Activated CD4-positive, alpha-beta T cell treated with anti-CD3 and anti-CD28 coated beads, Interleukin-2, Interleukin-6, amounts not matched to agents 100 ng/mL and 50 ng/mL, durations not matched to agents 16 hours and 8 hours (primary cell): ENCODE results near the gene RTN4R.
"Not testable (repeated sequence)": the region's sequence is repeated elsewhere in the genome, so short reads cannot be mapped to it uniquely, and the experiment has no call there.

ENCODE experiments used
- DNase-seq: peaks from one replicate; pipeline ENCODE4 v3.0.0-alpha.2; 2020

The RTN4R gene

DNA sequence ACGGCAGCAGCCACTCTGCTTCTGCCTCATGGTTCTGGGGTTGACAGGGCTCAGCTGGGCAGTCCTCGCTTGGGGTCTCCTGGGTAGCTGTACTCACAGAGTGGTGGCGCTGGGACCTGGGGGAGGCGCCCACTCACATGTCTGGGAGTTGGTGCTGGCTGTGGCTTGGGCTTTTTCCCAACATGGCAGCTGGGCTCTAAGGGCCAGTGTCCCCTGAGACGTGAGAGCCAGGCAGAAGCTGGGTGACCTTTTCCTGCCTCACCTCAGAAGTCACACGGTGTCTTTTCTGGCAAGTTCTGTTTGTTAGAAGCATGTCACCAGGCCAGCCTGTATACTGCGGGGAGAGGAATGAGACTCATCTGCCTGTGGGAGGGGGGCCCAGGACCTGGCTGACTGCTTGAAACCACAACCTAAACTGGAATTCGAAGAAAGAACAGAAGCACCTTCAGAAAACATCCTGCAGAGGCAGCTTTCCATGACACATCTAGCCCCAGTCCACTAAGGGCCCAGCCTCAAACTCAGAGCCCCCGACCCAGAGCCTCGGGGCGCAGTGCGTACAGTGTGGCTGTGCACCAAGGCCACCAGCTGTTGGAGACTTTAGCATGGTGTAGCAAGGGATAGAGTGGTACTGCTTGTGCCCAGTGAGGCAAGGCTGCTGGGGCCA lies 37.2 kb upstream of the RTN4R start:
- not testable (repeated sequence) for DNase-seq

DNA sequence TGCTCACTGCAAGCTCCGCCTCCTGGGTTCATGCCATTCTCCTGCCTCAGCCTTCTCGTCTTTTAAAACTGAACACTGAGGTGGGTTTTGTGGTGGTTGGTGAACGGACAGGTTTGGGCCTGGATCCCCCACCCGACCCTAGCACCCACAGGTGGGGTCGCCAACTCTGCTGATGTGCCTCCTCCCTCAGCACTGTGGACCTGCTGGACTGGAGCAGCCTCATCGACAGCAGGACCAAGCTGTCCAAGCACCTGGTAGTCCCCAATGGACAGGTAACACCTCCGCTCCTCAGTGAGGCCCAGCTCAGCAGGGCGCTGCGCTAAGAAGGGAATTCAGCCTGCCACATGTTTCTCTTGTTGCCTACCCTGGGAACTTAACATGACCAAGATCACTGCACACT lies 36.5 kb upstream of the RTN4R start:
- DNase-seq, result no peak

DNA sequence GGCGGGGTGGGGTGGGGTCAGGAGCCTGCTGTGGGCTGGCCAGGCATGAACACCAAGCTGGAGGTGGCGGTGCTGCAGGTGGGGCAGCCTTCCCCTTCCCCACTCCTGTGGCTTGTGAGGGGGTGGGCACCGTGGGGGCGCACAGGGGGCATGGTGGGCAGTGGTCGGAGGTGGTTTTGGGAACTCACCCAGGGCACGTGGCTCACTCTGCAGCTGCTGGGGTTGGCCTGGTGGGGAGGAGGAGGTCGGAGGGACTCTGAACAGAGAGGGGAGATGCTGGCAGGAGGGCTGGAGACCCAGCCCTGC lies 35.1 kb upstream of the RTN4R start:
- DNase-seq, result not testable (repeated sequence)

DNA sequence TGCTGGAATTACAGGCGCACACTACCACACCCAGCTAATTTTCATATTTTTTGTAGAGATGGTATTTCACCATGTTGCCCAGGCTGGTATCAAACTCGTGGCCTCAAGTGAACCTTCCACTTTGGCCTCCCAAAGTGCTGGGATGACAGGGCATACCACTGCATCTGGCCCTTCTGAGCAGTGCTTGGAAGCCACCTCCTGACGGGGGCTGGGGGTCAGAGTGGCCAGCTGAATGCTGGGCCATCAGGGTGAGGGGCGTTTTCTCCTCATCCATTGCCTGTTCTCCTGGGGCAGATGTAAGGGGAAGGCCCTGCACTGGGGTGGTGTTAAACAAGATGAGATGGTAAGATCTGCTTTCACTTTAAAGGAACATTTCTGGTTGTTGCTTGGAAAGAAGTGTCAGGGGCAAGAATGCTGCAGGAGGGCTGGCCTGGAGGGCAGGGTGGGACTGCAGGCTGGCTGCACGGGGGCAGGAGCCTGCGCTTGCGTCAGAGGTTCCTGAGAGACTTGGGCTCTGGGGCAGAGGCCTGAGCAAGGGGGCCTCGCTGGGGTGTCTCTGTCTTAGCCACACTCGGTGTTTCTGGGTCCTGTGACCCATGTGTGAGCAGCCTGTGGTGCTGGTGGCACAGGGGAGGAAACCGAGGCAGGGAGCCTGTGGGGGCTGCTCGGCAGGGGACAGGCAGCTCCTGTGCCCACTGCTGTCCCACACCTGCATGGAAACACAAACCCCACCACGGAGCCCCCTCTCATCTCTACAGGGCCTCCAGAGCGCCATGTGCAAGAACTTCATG lies 34.5 kb upstream of the RTN4R start:
- DNase-seq, result no peak

DNA sequence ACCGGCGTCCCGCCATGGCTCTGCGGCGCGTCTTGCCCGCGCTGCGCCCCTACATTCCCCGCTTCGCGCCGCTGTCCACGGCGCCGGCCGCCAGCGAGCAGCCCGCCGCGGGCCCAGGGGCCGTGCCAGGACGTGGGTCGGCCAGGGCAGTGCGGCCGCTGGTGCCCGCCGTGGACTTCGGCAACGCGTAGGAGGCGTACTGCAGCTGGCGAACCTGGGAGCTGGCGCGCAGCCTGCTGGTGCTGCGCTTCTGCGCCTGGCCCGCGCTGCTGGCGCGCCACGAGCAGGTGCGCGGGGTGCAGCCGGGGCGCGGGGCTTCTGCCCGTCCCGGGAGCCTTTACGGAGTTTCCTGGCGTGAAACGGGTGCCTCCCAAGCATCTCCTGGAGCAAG lies 31.6 kb upstream of the RTN4R start:
- DNase-seq, result peak; percentile 23

DNA sequence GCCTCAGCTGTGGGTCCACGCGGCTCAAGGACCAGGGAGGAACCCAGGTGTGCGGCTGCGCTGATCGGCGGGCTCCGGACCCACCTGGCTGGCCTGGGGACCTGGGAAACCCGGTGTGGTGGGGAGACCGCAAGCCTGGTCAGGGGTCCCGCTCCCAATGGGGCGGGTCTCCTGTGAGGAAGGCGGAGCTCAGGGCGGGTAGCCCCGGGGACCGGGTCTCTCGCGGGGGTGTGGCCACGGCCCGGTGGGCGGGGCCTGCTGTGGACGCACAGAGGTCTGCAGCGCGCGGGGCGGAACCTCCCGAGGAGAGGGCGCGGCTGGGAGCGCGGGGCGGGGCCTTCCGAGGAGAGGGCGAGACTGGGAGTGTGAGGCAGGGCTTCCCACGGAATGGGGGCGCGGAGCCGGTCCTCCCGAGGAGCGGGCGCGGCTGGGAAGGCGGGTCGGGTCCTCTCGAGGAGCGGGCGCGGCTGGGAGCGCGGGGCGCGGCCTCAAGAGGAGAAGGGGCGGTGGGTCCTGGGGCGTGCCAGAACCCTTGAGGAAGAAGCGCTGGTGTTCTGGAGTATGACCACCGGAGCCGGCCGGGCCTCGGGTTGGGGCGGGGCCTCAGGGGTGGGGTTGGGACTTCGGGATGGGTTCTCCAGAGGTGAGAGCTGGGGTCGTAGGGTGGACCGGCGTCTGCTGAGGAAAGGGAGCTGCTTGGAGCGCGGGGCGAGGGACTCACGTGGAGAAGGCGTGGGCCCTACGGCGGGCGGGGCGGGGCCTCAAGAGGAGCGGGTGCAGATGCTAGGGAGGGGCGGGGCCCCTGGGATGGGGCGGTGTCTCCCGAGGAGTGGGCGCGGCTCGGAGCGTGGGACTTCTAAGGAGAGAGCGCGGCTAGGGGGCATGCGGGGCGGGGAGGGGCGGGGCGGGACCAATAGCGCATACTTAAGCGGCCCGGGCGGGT lies 31.0 kb upstream of the RTN4R start:
- peak; percentile 89 for DNase-seq

DNA sequence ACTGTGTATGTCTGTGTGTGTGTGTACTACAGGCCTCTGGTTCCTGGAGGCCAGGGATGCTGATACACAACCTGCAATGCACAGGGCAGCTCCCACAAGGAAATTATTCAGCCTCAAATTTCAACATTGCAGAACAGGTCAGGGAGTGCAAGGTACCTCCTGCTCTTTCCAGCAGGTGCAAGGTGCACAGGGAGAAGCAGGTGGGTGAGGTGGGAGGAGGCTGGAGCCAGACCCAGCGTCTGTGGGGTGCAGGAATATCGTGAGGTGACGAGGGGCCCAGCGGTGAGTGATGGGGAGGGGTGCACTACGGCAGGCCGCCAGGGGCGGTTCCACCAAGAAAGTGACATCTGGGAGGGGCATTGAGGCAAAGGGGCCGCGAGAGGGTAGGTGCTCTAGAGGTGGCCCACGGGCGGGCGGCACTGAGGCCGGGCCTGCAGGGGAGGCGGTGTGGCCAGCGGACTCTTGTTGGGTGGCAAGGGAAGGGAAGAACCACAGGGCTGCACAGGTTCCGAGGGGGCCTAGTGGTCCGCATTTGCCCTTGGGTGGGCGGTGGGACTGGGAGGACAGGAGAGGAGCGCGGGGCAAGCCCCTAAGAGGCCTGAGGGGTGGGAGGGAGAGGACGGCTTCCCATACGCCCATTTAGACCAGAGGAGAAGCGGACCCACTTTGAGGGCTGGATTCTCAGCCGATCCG lies 30.1 kb upstream of the RTN4R start:
- no peak for DNase-seq

DNA sequence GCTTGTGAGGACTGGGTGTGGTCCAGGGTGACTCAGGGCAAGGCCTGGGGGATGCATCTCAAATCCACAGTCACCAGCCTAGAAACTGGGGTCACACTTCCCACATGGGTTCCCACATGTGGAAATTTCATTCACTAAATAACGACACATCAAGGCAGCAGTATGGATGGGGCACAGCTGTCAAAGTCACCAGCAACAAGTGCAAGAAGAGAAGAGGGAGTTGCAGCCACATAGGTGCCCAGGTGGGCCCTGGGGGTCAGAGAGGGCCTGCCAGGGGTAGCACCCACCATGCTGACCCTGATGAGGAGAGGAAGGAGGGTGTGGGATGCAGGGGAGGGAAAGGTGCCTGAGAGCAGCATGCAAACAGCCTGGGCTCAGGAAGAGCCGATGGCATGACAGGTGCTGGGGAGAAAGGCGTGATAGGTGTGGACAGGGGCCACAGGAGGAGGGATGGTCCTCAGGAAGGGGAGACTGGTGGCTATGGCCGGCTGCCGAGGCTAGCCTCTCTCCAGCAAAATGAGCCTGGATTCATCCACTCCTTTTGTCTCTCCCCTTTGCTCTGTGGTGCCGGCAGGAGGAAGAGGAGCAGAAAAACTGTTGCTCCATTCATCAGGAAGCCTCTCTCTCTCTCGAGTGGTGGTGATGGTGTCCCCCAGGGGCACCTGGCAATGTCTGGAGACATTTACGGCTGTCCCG lies 29.4 kb upstream of the RTN4R start:
- DNase-seq, result no peak

DNA sequence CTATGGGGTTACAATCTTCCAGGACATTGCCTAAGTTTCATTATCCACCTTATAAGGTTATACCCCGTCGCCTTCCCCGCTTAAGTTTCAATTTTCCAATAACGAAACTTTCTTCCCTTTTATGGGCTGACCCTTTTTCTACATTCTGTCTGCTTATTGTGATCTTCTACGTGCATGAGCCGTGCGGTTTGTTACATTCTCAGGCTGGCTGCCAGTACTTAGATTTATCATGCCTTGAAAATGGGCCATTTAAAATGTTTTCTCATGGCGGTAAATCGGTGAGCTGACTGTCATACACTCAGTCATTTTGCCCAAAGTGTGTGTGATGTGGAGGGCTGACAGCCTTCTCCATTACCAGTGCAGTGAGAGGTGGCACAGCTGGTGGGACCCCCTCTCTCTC lies 28.5 kb upstream of the RTN4R start:
- no peak for DNase-seq

DNA sequence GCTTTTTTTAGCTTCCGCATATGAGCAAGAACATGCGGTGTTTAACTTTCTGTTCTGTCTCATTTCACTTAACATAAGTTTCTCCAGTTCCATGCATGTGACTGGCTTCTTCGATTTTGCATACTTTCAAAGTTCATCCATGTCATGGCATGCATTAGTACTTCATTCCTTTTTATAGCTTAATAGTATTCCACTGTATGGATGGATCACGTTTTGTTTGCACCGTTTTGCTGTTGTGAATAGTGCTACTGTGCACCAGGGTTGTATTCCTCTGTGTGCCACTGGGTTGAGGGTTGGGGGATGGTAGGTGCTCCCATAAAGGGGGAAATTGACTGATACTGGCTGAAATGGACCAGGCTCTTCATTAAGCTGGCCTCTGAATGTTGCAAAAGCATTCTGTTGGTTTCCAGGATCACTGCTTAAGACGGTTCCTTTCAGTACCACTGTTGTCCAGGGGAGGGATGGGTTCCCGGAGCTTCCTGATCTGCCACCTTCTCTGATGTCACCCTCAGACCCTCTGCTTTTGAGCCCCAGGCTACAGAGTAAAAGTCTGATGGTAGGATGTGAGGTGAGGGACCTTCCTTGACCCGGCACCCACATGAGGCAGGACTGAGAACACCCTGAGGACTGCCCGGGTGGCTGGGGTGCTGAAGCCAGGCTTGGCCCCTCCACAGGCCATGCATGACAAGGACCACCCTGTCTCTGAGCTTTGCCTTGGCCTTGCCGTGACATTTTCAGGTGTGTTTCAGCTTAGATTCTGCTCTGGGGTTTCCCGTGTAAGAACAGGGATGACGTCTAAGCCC lies 27.3 kb upstream of the RTN4R start:
- no peak for DNase-seq

DNA sequence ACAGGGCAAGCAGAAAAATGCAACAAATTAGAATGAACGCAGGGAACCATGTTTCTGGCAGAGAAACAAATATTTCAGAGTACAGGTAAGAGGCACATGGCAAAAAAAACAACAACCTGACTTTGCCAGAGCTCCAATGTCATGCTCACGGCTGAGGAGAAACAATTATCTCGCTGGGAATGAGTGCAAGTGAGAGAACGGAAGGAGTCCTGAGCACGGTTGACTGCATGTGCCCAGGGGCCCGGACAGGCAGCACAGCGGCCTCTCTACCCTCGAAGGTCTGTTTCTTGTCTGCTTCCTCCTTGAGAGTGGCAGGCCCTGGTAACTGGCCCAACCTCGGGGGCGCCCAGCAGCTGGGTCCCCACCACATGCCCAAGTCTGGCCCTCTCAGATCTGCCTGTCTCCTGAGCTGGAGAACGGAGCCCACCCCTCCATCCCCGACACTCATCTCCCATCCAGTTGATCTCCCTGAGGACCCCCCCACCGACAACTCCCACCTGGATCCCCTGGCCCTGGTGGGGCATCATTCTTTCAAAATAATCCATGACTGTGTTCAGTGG lies 24.6 kb upstream of the RTN4R start:
- DNase-seq, result no peak

DNA sequence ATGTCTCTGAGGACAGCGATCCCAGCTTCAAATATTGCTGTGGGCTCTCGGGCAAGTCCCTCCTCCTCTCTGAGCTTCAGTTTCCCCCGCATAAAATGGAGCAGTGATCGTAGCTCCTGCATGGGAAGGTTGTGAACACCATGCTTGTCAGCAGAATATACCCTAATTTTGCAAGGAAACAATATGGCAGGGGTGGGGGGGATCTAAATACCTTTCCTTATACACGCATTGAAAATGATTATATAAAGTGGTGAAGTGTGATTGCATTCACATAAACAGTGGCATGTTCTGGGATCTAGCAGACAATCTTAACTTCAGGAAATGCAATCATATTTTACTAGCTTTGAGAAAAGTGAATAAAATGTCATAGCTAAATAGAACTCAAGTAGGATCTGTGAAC lies 24.0 kb upstream of the RTN4R start:
- no peak for DNase-seq

DNA sequence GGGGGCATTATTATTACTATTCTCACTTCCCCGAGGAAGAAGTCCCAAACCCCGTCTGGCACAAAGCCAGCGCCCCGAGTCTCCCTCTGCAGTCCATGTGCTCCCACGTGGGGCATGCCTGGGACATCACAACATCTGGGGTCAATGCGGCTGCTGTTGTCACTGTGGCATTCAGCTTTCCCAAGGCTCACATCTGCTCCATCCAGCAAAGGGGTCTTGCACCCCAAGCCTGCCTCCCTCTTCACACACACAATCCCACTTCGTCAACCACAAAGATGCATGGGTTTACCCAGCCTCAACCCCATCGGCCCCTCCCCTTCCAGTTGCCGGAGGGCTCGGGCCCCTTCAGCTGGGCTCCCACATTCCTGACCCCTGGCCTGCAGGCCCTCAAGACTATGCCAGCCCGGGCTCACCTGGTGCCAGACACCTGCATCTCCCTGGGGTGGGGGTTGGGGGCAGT lies 23.5 kb upstream of the RTN4R start:
- DNase-seq, result no peak

DNA sequence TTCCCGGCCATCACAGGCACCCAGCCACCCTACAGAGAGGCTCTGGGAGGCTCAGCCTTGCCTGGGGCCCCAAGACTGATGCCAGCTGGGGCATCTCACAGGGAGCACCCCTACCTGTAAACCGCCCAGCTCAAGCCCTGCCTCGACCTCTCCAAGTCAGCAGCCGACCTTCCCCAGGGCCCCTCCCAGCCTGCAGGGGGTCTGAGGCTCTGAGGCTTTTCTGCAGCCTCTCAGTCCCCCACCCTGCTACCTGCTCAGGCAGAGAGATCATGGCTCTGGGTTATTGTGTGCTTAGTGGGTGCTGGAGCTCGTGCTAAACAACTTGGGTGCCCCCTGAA lies 23.1 kb upstream of the RTN4R start:
- DNase-seq, result no peak

DNA sequence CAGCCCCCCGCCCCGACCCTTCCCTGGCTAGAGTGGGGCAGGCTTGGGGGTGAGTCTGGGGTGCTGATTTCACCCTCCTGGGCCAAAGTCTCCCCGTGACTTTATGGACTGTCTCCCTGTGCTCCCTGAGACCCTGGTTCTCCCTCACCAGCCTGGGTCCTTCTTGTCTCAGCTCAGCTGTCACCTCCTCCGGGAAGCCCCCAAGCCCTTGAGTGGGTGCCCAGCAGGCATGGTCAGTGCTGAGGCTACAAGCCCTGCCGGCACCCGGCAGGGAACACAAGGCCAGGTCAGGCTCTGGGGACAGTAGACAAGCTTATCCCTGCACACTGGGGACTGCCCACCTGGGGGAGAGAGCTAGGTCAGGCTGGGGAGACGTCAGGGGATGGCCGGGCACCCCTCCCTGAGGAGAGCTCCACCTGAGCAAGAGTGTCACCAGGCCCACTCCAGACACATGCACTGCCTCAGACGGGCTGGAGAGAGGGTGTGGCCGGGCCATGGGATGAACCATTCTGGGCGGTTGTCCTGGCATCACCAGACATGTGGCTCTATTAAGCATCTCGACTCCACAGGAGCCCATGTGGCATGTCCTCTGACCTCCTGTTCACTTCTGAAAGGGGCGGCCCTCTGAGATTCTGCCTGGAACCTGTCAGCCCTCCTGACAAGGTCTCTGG lies 22.6 kb upstream of the RTN4R start:
- DNase-seq, result no peak

DNA sequence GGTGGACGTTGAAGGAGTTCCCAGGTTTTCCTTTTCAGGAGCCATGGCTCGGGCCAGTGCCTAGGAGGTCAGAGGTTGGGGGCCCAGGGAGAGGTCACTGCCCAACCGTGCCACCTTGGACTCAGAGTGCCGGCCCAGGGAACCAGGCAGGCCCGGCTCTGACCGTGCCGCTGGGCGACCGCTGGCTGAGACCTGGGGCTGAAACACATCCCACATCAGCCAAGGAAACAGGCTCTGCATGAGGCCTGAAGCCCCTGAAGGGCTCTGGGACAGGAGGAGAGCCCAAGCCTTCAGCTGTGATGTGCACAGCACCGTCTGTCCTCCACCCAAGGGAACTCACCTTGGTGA lies 21.9 kb upstream of the RTN4R start:
- DNase-seq, result no peak

DNA sequence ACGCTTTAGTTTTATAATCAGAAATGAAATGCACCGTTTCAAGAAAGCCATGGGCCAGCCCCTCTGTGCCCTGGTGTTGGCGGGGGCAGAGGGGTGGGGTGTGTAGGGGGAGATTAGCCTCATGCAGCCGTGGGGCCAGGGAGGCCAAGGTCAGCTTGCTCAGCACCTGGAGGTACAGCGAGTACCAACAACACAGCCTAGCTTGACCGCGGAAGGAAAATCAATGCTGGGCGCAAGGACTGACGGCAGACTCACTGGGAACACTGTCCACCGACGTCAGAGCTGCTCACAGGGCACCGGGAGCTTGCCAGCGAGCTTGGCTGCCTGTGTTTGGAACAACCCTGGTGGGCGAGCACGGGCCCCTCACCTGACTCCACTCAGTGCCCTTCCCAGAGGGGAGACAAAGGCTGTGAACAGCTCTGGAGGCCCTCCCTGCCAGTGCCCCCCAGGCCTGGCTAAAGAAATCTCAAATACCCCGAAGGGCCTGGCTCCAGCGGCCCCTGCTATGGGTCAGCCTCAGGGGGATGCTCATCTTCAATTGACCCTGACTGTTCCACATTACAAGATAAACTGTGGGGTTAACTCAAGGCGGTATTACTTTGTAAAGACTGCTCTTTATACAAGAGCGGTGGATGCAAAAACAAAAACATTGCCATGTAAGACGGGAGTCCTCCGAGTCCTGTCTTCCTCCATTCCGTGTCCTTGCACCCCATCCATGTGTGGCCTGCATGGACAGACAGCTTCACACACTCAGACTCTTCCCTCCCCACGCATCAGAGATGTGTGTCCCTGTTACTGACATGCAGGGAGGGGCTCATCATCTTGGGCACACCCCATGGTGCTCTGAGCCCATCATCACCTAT lies 21.3 kb upstream of the RTN4R start:
- DNase-seq, result not testable (repeated sequence)

DNA sequence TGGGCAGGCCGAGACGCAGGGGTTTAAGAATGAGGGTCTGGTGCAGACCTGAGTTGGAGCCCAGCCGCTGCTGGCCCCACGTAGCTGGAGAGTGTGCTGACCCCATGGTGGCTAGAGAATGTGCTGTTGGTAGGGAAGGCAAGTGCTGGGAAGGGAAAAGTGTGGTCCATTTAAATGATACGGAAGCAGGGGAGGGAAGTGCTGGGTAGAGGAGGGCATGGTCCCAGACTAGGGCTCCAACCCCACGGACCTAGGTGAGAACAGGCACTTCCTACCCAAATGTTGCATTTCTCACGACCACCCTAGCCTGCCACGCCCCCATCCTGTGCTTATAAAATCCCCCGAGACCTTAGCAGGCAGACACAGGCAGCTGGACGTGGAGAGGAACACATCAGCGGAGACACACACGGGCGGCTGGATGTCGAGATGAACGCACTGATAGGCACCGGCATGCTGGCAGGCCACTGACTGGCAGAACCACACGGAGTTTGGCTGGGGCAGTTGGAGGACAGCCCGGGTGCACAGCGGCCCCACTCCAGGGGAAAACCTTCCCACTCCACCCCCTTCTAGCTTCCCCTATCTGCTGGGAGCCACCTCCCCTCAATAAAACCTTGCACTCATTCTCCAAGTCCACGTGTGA lies 18.8 kb upstream of the RTN4R start:
- DNase-seq, result not testable (repeated sequence)

DNA sequence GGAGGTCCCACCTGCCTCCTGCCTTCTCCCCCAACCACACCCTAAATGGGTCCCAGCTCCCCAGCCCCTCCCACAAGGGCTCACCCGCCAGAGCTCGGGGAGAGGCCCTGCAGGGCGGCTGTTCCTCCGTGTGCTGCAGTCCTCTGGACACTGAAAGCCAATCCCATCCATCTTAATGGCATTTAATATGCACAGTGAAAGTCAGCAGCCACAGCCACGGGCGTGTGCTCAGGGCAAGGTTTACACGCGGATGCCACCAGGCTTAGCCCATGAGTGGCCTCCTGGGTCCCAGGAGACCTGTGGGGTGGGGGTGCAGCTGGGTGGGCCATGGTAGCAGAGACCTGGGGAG lies 18.2 kb upstream of the RTN4R start:
- DNase-seq, result not testable (repeated sequence)
